ENCODE results near the gene PWWP2A.

The PWWP2A gene

DNA sequence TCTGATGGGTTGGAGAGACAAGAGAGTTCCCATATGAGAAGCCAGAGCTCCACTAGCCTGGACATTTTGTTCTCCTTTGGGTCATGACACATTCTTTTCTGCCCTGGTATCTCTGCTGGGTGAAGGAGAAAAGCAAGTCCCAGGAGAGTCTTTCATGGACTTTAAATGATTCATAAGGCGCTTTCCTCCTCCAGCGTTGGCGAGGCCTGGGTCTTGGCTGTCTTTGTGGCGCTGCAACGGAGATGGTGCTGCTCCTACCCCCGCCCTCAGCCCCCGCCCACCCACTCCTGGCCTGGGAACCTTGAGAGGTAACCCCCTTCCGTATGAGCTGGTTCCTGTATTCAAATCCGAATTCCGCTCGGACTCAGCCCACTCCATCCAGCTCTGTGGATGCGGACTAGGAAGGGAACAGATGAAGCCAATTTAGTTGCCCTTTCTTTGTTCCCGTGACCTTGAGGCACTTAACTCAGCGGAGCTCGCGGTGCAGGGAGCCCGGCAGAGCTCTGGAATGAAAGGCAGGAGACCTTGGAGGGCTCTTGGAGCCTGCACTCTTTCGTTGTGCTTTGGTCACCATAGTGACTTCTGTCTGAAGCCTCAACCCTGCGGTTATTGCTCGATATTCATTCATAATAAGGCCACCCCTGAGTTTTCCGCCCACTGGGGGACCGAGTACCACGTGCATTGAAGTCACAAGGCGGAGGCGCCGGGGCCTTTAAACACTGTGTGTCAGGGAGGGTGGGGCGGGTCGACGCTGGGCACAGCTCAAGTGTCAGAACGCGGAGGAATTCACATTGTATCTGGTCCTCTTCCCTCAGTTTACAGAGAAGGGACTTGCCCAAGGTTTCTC lies 14.0 kb upstream of the PWWP2A start:
- DNase-seq (ENCODE audit: low read depth), result peak; percentile 53

DNA sequence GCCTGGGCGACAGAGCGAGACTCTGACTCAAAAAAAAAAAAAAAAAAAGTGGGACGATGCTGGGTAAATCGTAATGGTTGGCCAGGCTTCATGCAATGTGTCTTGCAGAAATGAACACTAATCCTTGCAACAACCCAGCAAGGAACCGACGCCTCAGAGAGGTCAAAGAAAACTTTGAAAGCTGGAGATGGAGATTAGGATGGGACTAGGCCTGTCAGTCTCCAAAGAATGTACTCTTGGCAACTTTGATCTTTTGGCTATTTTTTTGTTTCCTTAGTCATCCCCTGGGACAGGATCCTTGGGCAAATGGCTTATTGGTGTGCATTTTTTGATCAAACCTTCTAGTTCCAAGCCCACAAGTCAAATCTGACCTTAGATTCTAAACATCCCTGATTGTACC lies 10.6 kb upstream of the PWWP2A start:
- DNase-seq (ENCODE audit: low read depth), result no peak

DNA sequence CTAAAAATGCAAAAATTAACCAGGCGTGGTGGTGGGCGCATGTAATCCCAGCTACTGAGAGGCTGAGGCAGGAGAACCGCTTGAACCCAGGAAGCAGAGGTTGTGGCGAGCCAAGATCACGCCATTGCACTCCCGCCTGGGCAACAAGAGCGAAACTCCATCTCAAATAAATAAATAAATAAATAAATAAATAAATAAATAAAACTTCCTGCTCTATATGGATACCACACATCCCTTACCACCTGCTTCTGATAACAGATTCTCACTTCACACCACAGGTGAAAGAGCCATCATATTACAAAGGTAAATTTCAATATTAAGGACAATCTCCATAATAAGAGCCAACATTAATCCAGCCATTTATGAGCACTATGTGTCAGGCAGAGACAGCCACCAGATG lies 9.4 kb upstream of the PWWP2A start:
- no peak for DNase-seq (ENCODE audit: low read depth)

DNA sequence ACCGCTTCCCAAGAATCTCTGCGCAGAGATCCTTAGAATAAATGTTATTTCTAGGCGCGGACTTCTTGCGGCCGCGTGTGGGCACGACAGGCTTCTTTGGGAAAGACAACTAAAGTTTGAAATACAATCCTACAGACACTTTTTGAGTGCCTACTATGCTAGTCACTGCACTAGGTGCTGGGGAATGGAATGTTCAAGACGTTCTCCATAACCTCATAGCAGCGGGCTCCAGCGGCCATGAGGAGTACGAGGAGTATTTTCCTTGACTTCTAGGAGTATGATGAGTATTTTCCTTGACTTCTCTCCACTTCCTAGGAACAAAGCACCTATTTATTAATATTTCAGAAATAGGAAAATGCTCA lies 636 bp upstream of the PWWP2A start:
- no peak for DNase-seq (ENCODE audit: low read depth)

DNA sequence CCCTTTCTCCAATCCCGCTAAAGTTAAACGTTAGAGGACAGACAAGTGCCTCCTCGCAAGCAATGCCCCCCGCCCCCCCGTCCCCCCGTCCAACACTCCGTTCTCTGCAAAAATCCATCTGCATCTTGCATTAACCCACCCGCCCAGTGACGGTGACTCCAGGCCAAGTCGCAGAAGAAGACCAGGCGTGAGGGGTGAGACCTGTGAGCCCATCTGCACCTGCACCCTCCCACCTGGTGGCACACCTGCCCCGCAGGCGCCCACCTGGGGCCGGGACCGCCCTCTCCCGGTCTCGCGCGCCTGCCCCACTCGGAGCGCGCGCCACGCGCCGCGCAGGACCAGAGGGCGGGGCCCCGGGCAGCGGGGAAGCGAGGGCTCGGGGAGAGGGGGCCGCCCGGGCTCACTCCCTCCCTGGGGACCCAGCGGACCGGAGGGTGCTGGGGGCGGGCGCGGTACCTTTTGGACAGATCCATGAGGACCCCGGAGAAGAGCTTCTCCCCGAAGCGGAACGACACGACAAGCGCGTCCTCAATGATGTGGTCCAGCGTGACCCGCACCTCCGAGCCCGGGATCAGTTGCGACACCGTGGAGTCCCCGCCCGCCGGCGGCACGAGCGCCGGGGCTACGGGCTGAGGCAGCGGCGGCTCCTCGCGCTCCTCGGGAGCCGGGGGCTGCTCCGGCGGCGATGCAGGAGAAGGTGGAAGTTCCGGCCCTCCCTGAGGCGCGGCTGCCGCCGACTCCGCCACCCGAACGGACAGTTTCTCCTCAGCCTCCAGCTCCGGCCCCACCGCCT lies 705 bp downstream of the PWWP2A start:
- no peak for DNase-seq (ENCODE audit: low read depth)

DNA sequence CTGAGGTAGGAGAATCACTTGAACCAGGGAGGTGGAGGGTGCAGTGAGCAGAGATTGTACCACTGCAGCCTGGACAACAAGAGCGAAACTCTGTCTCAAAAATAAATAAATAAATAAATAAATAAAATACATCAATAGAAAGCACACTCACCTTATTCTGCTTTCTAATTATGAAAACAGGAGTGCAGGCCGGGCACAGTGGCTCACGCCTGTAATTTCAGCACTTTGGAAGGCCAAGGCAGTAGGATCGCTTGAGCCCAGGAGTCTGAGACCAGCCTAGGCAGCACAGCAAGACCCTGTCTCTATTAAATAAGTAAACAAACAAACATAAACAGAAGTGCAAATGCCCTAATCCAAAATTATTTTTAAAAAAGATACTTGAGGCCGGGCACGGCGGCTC lies 2.3 kb downstream of the PWWP2A start:
- no peak for DNase-seq (ENCODE audit: low read depth)

DNA sequence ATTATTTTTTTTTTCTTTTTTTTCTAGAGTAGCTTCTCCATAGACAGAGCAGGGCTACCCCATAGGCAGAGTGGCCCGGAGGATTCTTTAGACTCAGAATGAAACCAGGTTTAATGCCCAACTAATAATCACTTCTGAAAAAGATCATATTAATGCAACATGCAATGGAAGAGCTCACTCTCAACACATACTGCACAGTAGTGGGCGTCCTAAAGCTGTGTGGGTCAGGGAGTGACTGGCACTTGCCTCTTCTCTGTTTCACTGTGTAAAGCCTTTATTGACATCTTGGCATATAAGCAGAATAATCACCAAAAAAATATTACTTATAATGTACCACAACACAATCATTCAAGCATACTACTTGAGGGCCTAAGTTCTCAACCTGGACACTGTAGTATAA lies 11.1 kb downstream of the PWWP2A start:
- no peak for DNase-seq (ENCODE audit: low read depth)

DNA sequence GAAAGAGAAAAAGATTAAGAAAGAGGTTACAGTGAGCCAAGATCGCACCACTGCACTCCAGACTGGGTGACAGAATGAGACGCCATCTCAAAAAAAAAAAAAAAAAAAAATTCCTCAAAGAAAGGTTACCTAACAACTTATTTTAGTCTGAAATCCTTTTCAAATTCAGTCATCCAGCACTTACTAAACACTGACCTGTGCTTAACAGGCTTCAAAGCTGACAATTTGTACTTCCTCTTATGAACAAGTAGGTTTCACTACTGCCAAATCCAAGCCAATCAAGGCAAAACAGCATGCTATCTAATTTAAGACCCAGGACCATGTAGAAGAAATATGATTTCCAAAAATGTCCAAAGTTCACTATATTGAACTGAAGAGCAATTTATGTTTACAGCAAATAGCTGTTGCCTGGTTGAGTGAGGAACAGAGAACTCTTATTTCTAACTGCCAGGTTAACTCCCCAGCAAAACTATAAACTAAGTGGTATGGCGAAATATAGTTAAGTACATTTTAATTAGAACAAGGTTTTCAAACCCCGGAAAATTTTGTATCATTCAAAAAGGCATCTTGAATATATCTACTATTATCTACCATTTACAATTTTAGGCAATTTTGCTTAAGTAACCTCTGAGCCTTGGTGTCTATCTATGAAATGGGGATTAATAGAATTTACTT lies 13.4 kb downstream of the PWWP2A start:
- DNase-seq (ENCODE audit: low read depth), result no peak

DNA sequence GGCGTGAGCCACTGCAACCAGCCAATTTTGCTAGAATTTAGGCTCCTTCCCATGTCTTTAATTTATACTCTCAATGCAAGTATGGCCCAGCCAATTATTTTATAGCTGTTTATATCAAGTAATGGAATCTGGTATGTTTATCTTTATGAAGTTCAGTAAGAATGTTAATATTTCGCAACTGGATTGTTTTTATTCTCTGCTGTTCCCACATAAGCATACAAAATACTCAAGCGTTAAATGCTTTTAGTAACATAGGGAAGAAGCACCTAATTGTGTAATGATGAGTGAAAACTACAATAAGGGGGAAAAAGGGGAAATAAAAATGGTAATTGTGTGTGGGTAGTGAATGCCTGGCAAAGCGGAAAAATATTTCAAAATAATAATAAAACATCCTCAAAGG lies 21.3 kb downstream of the PWWP2A start:
- peak; percentile 73 for DNase-seq (ENCODE audit: low read depth)

DNA sequence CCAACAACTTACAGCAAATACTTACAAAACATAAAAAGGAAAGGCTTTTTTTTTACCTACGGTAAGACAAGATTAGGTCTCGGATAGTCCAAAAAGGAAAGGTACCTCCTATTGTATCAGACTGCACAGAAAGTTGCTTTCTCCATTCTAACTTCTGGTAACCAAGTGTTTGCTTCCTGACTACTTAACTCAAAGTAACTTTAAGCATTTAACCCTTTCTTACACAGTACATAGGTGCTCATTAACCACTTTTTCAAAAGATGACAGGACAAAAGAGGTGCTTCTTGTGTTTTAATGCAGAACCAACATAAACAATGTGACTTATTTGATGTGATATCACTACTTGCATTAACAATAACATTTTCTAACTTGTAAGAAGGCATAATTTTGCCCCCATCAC lies 23.1 kb downstream of the PWWP2A start:
- no peak for DNase-seq (ENCODE audit: low read depth)

DNA sequence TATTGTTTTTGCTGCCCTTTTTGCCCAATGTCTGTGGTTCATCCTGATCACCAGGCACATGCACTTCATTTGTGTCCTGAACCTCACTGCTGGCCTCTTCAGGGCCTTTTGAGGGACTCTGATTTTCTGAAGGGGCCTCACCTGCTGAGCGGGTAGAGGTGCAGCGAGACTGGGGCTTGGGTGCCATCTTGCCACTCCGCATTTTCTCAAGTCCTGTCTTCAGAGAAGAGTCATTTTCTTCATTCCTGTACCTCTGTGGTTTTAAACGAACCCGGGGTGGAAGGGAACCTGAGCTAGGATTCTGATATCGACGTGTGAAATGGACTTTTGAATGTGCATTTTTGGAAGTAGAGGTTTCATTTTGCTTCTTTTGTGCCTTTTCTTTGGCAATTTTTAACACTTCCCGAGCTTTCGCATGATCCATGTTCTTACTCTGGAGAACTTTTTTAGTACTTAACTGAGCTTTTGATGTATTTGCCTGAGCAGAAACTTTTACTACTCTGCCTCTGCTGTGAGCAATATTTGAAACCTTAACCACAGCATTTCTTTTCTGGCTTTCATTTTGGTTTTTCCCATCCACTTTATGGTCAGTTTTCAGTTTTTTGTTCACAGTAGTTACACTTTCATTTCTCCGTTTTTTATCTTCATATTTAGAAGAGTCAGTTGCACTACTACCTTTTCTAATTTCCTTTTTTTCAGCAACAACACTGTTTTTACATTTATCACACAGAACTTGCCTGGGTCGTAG lies 26.1 kb downstream of the PWWP2A start:
- DNase-seq (ENCODE audit: low read depth), result no peak

DNA sequence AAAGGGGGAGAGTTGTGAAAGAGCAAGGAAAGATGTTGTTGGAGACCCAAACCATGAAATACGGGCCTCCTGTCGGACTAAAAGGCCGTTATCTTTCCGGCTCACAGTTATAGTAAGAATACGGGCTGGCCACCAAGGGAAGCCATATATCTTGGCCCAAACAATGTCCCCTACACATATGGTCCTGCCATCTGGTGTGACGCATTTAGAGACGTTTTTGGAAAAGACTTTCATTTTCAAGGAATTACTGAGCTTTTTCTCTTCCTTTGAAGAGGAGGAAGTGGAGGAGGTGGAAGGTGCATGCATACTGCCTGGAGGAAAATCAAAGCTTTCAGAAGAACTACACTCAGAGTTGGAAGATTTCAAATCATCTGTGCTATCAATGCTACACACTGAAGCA lies 26.7 kb downstream of the PWWP2A start:
- no peak for DNase-seq (ENCODE audit: low read depth)

DNA sequence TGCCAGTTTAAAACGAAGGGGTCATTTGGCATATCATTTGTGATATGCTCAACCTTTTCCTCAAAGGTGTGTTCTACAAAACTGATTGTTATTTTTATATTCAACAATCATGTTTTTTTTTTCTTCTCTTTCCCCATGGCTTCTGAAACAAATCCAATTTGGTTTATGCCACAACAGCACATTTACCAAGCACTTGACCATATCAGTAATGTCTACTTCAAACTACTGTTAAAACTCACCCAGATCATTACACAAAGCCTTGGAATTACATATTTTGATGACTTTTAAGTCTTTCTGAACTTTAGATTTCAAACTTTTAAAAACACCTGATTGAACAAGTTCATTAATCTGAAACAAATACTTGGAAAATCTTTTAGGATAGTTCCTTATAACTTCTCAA lies 29.2 kb downstream of the PWWP2A start:
- no peak for DNase-seq (ENCODE audit: low read depth)

DNA sequence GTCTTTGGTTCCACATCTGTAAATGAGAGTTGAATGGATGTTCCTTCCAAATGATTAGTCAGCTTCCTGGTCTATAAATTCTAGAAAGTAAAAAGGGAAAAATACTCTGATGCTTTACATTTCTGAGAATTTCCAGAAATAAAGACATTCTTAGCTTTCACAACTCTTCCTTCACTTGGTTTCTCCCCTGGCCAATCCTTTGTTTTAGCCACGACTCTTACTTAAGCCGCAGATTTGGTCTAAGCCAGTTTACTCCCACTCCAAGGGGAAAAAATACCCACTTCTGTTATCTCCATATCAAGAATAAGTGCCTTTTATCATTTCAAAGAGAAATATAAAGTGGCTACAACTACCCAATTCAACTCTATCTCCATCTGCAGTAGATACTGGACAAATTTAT lies 29.7 kb downstream of the PWWP2A start:
- DNase-seq (ENCODE audit: low read depth), result no peak

DNA sequence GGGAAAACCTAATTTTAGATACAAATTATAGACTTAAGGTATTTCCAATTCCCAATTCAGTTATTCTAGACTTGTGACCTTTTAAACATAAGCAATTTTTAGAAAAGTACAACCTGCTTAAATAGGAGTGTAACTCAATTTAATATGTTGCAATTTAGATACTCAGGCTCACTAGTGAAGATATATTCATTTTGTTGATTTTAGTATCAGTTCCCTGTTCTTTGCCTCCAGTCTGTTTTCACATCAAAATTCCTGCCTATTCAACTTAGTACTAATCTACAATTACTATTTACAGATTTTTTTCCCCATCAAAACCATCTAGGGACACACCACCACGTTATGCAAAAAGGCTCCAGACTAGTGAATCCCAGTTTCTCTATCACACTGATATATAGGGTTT lies 30.4 kb downstream of the PWWP2A start:
- DNase-seq (ENCODE audit: low read depth), result no peak

DNA sequence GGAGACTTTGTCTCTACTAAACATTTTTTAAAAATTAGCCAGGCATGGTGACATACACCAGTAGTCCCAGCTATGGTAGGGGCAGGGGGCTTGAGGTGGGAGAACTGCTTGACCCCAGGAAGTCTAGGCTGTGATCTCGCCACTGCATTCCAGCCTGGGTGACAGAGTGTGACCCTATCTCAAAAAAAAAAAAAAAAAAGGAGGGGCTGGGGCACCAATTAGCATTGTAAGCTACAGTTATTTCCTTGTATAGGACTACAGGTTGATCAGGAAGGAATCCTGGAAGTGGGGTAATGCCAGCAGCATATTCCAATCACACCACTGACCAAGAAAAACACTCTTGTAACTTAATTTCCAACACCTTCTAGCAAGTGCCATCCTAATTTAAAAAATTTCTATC lies 32.1 kb downstream of the PWWP2A start:
- DNase-seq (ENCODE audit: low read depth), result no peak

DNA sequence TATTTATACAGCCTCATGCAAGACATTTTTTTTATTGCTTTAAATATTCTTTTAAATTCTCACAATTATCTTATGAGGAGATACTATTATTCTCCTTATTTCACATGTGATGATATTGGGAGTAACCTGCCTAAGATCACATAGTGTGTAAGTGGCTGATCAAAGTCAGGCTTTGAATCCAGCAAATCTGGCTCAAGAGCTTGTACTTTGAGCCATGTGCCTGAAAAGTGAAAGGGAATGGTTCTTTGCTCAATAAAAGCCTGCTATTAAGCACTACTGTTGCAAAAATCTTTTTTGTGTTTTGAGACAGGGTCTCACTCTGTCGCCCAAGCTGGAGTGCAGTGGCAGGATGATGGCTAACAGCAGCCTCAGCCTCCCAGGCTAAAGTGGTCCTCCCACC lies 35.1 kb downstream of the PWWP2A start:
- no peak for DNase-seq (ENCODE audit: low read depth)

DNA sequence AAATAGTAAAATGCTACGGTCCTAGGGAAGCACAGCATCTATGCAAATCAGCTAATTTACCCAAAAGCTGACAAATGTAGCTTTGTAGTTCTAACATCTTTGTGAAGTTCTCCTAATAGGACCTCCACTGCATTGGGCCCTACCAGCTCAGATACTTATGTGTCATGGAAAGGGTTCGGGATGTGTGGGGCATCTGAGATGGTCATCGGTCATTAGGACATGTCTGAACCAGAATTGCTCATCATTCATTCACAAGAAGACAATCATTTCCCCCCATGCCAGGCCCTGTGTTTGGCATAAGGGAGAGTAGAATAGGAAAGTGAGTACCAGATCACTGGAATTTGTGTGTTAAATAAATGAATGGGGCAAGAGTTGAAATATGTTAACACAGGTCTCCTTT lies 35.7 kb downstream of the PWWP2A start:
- no peak for DNase-seq (ENCODE audit: low read depth)

DNA sequence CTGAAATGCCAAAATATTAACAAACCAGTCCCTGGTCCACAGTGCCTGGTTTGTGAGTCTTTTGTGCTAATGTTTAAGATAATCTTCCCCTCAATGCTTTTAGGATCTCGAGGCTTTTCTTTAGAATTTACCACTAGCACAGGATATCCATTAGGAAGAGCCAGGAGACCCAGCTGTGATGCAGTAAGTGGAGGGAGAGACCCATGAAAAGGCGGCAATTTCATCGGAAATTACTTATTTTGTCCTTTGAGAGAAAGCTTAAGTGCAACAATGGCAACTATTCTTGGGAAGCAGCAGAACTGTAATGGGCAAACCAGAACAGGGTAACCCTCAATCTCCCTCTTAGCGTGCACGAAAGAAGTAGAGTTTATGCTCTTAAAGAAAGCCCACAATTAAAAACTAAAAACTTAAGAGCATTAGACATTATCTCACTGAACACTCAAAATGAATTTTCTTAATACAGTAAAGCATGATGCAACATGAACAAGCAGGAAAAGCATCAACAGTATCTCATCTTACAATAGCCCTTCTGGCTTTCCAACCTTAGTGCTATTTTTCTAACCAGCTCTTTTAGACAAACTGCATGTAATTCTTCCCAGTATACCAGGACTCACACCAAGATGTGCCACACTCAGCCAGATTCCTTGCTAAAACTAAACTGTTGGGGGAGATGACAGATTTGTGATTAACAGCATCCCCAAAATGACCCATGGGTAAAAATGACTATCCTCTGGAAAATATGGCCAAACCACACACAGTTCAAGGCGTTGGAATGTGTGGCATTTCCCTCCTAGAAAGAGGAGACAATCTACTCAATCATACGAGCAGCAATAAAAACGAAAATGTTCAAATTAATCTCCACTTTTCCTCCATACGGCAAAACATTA lies 36.4 kb downstream of the PWWP2A start:
- peak; percentile 84 for DNase-seq (ENCODE audit: low read depth)

DNA sequence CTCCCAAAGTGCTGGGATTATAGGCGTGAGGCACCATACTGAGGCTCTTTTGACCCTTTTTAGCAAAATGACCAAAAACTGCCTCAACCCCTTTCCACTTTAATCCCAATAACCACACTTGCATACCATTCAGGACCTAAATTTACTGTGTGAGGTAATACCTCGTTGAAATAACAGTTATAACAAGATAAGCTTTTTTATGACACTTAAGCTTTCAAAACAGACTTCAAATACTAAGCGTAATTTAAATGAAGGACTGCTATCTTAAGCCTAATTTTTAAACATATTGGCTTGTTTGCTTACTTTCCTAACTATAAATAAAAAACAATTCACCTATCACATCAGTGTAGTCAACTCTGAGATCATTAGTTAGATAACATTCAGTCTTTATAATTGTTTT lies 37.8 kb downstream of the PWWP2A start:
- DNase-seq (ENCODE audit: low read depth), result no peak

DNA sequence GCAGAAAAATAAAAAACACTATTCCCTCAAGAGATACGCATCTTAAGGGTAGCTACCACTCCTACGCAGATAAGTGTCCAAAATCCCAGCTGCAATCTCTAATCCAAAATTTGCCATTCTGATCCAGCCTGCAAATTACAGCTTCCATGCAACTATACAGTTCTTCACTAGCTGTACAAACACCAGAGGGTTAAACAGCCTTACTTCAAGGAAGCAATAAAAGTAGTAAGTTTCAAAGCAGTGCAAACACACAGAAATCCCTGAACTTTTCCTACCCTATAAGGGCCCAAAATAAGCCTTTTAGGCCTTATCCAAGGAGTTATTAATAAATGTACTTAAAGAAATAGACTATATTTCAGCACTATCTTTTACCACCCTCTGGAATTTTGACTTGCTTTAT lies 39.5 kb downstream of the PWWP2A start:
- DNase-seq (ENCODE audit: low read depth), result no peak
